ENCODE measurements around the gene TAPT1.

DNA sequence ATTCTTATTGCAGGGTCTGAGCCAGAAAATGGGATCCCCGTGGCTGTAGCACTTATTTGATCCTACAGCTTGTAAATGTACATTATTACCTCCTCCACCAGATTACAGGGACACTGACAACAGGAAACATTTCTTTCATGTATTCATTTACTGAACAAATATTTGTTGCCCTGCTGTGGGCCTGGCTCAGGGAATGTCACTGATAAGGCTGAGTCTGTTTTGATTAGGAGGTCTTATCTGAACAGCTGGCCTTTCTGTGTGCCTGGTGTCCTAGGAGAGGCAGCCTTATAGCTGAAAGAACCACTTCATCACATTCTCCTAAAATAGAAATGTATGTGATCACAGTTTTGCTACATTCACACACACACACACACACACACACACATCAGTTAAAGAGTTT is 96.9 kb downstream of the TAPT1 start:
- TF ChIP-seq CTCF (conservative IDR thresholded peaks at IDR 0.05) (no peak), EZH2 (IDR thresholded peaks at IDR 0.05; ENCODE audit: low read depth) (no peak)

Measured in PC-9 (cell line).